H1 (cell line): Measurements from ENCODE around the gene PXMP4. TPM values are rescaled to one million over a fixed set of nuclear protein-coding genes. Genes with fewer than 3 reads are reported as not detected.

ENCODE experiments used
- BRCA1 ChIP-seq: IDR thresholded peaks from 2 replicates; pipeline ENCODE4 v1.6.1; 2012; ENCODE audit warnings: low read depth, low read length, improper control_type of control experiment
- CTCF ChIP-seq, 3 experiments: IDR thresholded peaks; 1 replicate in 2 of 3; 2 replicates in 1 of 3; pipeline versions ENCODE4 v1.5.1 to v1.6.1; 2011; ENCODE audit warnings: low read length in 3 of 3, mild to moderate bottlenecking in 3 of 3, inconsistent platforms in 2 of 3, low read depth in 1 of 3, moderate library complexity in 1 of 3; ENCODE audit not compliant: insufficient read depth in 1 of 3; ENCODE audit errors: control extremely low read depth in 1 of 3
- PHF8 ChIP-seq: fragments of 200-600 bp; sonication (generic); conservative IDR thresholded peaks from 2 replicates; pipeline ENCODE4 v1.7.1; 2012; ENCODE audit warnings: low read depth, mild to moderate bottlenecking, inconsistent platforms, low read length, moderate library complexity
- RNF2 ChIP-seq: fragments of 200-900, 300-1000 bp; sonication (generic); IDR thresholded peaks from 2 replicates; pipeline ENCODE4 v1.7.1; 2016; ENCODE audit warnings: borderline replicate concordance, low read depth, mild to moderate bottlenecking, antibody characterized with exemption, low read length; ENCODE audit not compliant: poor library complexity, severe bottlenecking; ENCODE audit errors: missing control alignments
- SUZ12 ChIP-seq: fragments of 200-600 bp; sonication (generic); IDR thresholded peaks from 2 replicates; pipeline ENCODE4 v1.6.1; 2012; ENCODE audit warnings: mild to moderate bottlenecking, inconsistent platforms, low read length, moderate library complexity, mixed read lengths
- YY1 ChIP-seq: IDR thresholded peaks from 2 replicates; pipeline ENCODE4 v1.6.1; 2011; ENCODE audit warnings: low read depth, mild to moderate bottlenecking, low read length
- polyA plus RNA-seq, 7 experiments: library from polyadenylated mRNA; depleted of rRNA in 3 of 7; stranded (reverse) in 5 of 7; unstranded in 2 of 7; fragments of >200 nt in 5 of 7; fragments of 200-250 nt in 2 of 7; gene quantifications; 1 replicate in 5 of 7; 2 replicates in 1 of 7; 4 replicates in 1 of 7; pipeline versions ENCODE4 v1.2.1 to v1.2.3, GENCODE V29; 2011 to 2013; ENCODE audit warnings: missing spikeins in 2 of 7, mixed read lengths in 2 of 7
- total RNA-seq: library from RNA; stranded (reverse); fragmentation: NEBNext Ultra II Directional; extraction: Animal tissue kit (Norgen Biotek cat#: 25700); gene quantifications from 2 replicates; pipeline ENCODE4 v1.2.1, GENCODE V29; 2021

The PXMP4 gene
- total and polyA plus RNA-seq, 2 of the 8 experiments (the other 6 are each of a cell fraction or from before 2014, with no cell fraction given): 3.3 to 3.4 TPM

GRCh38 chr20:33704197-33704924, 15.7 kb downstream of the PXMP4 start (continued):
- TF ChIP-seq RNF2 (no peak), CTCF (IDR thresholded peaks at IDR 0.05; ENCODE audit: control extremely low read depth in 1 of 3, insufficient read depth in 1 of 3, low read depth in 1 of 3, low read length in 3 of 3) (no peak), PHF8 (no peak), BRCA1 (no peak), SUZ12 (no peak), YY1 (no peak)
- TF ChIP-seq, all 59 proteins: peak for 0
